H1 (cell line): Measurements from ENCODE around the gene DCBLD2. TPM values are rescaled to one million over a fixed set of nuclear protein-coding genes. Genes with fewer than 3 reads are reported as not detected.

Source experiments
- CHD2 ChIP-seq: IDR thresholded peaks from 2 replicates; pipeline ENCODE4 v1.6.1; 2012; ENCODE audit warnings: low read length, improper control_type of control experiment
- EGR1 ChIP-seq: IDR thresholded peaks from 2 replicates; pipeline ENCODE4 v1.6.1; 2011; ENCODE audit warnings: low read depth, low read length, borderline replicate concordance
- HDAC6 ChIP-seq: IDR thresholded peaks from one replicate; pipeline ENCODE4 v1.7.1; 2012; ENCODE audit warnings: low read depth, mild to moderate bottlenecking, inconsistent platforms, low read length, moderate library complexity
- JUND ChIP-seq: IDR thresholded peaks from 2 replicates; pipeline ENCODE4 v1.6.1; 2011; ENCODE audit warnings: mild to moderate bottlenecking, improper control_type of control experiment, low read length
- KDM5A ChIP-seq: fragments of 200-600 bp; IDR thresholded peaks from 2 replicates; pipeline ENCODE4 v1.7.1; 2012; ENCODE audit warnings: mild to moderate bottlenecking, low read length, inconsistent platforms, mixed read lengths
- MAFK ChIP-seq: IDR thresholded peaks from 2 replicates; pipeline ENCODE4 v1.6.1; 2012; ENCODE audit warnings: low read depth, mild to moderate bottlenecking, improper control_type of control experiment, low read length
- PHF8 ChIP-seq: fragments of 200-600 bp; sonication (generic); conservative IDR thresholded peaks from 2 replicates; pipeline ENCODE4 v1.7.1; 2012; ENCODE audit warnings: low read depth, mild to moderate bottlenecking, inconsistent platforms, low read length, moderate library complexity
- POLR2AphosphoS5 ChIP-seq: IDR thresholded peaks from 2 replicates; pipeline ENCODE4 v1.6.1; 2011; ENCODE audit warnings: low read depth, low read length
- polyA plus RNA-seq, 7 experiments: library from polyadenylated mRNA; depleted of rRNA in 3 of 7; stranded (reverse) in 5 of 7; unstranded in 2 of 7; fragments of >200 nt in 5 of 7; fragments of 200-250 nt in 2 of 7; gene quantifications; 1 replicate in 5 of 7; 2 replicates in 1 of 7; 4 replicates in 1 of 7; pipeline versions ENCODE4 v1.2.1 to v1.2.3, GENCODE V29; 2011 to 2013; ENCODE audit warnings: missing spikeins in 2 of 7, mixed read lengths in 2 of 7
- total RNA-seq: library from RNA; stranded (reverse); fragmentation: NEBNext Ultra II Directional; extraction: Animal tissue kit (Norgen Biotek cat#: 25700); gene quantifications from 2 replicates; pipeline ENCODE4 v1.2.1, GENCODE V29; 2021
- TF ChIP-seq, protein P1 (sequence below): fragments of 300-600 bp; sonication (generic); IDR thresholded peaks from 2 replicates; pipeline ENCODE4 v1.7.1; 2012; ENCODE audit warnings: low read length, moderate library complexity, mild to moderate bottlenecking, inconsistent platforms; ENCODE audit not compliant: insufficient replicate concordance
- TF ChIP-seq, protein P2 (sequence below): IDR thresholded peaks from 2 replicates; pipeline ENCODE4 v1.6.1; 2012; ENCODE audit warnings: inconsistent platforms
- TF ChIP-seq, protein P3 (sequence below): IDR thresholded peaks from 2 replicates; pipeline ENCODE4 v1.6.1; 2012; ENCODE audit warnings: low read length, inconsistent platforms

Gene DCBLD2
- total and polyA plus RNA-seq, 2 of the 8 experiments (the other 6 are each of a cell fraction or from before 2014, with no cell fraction given), result 19.6 to 63.8 TPM

DNA sequence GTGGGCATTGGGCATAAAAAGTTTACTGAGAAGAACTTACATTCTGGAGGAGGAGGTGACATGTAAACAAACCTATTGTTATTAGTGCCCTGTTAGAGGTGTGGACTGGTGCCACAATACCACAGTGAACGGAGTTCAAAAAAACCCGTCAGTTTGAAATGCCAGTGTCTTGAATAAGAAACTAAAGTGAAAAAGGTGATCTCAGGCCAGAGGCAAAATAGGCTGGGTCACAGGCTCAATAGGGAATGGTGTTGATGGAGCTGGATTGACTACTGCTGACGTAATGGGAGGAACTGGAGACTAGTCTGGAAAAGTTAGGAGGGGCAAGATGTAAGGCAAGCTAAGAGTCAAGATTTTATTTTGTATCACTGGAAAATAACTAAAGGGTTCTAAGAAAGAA is 1.6 kb upstream of the DCBLD2 start (continued):
- TF ChIP-seq, protein P1, sequence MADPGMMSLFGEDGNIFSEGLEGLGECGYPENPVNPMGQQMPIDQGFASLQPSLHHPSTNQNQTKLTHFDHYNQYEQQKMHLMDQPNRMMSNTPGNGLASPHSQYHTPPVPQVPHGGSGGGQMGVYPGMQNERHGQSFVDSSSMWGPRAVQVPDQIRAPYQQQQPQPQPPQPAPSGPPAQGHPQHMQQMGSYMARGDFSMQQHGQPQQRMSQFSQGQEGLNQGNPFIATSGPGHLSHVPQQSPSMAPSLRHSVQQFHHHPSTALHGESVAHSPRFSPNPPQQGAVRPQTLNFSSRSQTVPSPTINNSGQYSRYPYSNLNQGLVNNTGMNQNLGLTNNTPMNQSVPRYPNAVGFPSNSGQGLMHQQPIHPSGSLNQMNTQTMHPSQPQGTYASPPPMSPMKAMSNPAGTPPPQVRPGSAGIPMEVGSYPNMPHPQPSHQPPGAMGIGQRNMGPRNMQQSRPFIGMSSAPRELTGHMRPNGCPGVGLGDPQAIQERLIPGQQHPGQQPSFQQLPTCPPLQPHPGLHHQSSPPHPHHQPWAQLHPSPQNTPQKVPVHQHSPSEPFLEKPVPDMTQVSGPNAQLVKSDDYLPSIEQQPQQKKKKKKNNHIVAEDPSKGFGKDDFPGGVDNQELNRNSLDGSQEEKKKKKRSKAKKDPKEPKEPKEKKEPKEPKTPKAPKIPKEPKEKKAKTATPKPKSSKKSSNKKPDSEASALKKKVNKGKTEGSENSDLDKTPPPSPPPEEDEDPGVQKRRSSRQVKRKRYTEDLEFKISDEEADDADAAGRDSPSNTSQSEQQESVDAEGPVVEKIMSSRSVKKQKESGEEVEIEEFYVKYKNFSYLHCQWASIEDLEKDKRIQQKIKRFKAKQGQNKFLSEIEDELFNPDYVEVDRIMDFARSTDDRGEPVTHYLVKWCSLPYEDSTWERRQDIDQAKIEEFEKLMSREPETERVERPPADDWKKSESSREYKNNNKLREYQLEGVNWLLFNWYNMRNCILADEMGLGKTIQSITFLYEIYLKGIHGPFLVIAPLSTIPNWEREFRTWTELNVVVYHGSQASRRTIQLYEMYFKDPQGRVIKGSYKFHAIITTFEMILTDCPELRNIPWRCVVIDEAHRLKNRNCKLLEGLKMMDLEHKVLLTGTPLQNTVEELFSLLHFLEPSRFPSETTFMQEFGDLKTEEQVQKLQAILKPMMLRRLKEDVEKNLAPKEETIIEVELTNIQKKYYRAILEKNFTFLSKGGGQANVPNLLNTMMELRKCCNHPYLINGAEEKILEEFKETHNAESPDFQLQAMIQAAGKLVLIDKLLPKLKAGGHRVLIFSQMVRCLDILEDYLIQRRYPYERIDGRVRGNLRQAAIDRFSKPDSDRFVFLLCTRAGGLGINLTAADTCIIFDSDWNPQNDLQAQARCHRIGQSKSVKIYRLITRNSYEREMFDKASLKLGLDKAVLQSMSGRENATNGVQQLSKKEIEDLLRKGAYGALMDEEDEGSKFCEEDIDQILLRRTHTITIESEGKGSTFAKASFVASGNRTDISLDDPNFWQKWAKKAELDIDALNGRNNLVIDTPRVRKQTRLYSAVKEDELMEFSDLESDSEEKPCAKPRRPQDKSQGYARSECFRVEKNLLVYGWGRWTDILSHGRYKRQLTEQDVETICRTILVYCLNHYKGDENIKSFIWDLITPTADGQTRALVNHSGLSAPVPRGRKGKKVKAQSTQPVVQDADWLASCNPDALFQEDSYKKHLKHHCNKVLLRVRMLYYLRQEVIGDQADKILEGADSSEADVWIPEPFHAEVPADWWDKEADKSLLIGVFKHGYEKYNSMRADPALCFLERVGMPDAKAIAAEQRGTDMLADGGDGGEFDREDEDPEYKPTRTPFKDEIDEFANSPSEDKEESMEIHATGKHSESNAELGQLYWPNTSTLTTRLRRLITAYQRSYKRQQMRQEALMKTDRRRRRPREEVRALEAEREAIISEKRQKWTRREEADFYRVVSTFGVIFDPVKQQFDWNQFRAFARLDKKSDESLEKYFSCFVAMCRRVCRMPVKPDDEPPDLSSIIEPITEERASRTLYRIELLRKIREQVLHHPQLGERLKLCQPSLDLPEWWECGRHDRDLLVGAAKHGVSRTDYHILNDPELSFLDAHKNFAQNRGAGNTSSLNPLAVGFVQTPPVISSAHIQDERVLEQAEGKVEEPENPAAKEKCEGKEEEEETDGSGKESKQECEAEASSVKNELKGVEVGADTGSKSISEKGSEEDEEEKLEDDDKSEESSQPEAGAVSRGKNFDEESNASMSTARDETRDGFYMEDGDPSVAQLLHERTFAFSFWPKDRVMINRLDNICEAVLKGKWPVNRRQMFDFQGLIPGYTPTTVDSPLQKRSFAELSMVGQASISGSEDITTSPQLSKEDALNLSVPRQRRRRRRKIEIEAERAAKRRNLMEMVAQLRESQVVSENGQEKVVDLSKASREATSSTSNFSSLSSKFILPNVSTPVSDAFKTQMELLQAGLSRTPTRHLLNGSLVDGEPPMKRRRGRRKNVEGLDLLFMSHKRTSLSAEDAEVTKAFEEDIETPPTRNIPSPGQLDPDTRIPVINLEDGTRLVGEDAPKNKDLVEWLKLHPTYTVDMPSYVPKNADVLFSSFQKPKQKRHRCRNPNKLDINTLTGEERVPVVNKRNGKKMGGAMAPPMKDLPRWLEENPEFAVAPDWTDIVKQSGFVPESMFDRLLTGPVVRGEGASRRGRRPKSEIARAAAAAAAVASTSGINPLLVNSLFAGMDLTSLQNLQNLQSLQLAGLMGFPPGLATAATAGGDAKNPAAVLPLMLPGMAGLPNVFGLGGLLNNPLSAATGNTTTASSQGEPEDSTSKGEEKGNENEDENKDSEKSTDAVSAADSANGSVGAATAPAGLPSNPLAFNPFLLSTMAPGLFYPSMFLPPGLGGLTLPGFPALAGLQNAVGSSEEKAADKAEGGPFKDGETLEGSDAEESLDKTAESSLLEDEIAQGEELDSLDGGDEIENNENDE, result no peak
- TF ChIP-seq JUND (no peak), MAFK (no peak), PHF8 (no peak), EGR1 (no peak), POLR2AphosphoS5 (no peak), KDM5A (no peak), CHD2 (no peak), HDAC6 (no peak)
- TF ChIP-seq, protein P2, sequence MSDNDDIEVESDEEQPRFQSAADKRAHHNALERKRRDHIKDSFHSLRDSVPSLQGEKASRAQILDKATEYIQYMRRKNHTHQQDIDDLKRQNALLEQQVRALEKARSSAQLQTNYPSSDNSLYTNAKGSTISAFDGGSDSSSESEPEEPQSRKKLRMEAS, result no peak
- TF ChIP-seq, protein P3, sequence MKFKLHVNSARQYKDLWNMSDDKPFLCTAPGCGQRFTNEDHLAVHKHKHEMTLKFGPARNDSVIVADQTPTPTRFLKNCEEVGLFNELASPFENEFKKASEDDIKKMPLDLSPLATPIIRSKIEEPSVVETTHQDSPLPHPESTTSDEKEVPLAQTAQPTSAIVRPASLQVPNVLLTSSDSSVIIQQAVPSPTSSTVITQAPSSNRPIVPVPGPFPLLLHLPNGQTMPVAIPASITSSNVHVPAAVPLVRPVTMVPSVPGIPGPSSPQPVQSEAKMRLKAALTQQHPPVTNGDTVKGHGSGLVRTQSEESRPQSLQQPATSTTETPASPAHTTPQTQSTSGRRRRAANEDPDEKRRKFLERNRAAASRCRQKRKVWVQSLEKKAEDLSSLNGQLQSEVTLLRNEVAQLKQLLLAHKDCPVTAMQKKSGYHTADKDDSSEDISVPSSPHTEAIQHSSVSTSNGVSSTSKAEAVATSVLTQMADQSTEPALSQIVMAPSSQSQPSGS, result no peak
